Testis (tissue), 2 donors: ENCODE results near the gene RSRP1.

ENCODE experiments used
- CTCF ChIP-seq, 3 experiments: fragments of 450-650 bp in 2 of 3; fragments of 200-600 bp in 1 of 3; sonication (generic) in 1 of 3; IDR thresholded peaks; one replicate each; pipeline ENCODE4 v1.5.1; 2016 to 2019; ENCODE audit warnings: antibody characterized with exemption in 3 of 3, mild to moderate bottlenecking in 2 of 3, moderate library complexity in 1 of 3
- POLR2A ChIP-seq: fragments of 450-650 bp; IDR thresholded peaks from one replicate; pipeline ENCODE4 v1.6.1; 2017; ENCODE audit warnings: antibody characterized with exemption, mild to moderate bottlenecking, moderate library complexity

DNA sequence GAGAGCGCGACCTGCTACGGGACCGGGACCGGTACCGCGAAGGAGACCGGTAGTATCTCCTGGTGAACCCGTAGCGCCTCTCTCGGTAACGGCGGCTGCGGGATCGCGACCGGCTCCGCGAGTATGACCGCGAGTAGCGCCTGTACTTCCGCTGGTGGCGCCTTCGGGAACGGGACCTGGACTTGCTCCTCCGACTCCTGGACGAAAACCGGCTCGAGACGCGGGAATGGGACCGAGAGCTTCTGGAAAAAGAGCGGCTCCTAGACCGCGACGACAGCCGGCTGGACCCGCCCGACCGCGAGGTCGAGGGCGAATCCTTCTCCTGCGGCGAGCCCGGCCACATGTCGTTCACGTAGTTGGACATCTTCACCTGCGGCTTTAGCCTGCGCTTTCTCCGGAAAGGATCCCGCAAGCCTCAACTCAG, 642 bp downstream of the RSRP1 start:
- TF ChIP-seq CTCF (IDR thresholded peaks at IDR 0.05): no peak
- TF ChIP-seq POLR2A: no peak
